HG02981 (cell line): ENCODE results near the gene UGT8.
A peak's percentile ranks its signal among the peaks of the same experiment; 100 is the strongest.
"Not testable (repeated sequence)": the region's sequence is repeated elsewhere in the genome, so short reads cannot be mapped to it uniquely, and the experiment has no call there.

Experiments used
- ATAC-seq: cut with Tn5 transposase; IDR thresholded peaks from one replicate; pipeline ENCODE4 v1.9.1; 2021; ENCODE audit warnings: mild to moderate bottlenecking, moderate library complexity; ENCODE audit not compliant: unreplicated experiment

The UGT8 gene, protein sequence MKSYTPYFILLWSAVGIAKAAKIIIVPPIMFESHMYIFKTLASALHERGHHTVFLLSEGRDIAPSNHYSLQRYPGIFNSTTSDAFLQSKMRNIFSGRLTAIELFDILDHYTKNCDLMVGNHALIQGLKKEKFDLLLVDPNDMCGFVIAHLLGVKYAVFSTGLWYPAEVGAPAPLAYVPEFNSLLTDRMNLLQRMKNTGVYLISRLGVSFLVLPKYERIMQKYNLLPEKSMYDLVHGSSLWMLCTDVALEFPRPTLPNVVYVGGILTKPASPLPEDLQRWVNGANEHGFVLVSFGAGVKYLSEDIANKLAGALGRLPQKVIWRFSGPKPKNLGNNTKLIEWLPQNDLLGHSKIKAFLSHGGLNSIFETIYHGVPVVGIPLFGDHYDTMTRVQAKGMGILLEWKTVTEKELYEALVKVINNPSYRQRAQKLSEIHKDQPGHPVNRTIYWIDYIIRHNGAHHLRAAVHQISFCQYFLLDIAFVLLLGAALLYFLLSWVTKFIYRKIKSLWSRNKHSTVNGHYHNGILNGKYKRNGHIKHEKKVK

DNA sequence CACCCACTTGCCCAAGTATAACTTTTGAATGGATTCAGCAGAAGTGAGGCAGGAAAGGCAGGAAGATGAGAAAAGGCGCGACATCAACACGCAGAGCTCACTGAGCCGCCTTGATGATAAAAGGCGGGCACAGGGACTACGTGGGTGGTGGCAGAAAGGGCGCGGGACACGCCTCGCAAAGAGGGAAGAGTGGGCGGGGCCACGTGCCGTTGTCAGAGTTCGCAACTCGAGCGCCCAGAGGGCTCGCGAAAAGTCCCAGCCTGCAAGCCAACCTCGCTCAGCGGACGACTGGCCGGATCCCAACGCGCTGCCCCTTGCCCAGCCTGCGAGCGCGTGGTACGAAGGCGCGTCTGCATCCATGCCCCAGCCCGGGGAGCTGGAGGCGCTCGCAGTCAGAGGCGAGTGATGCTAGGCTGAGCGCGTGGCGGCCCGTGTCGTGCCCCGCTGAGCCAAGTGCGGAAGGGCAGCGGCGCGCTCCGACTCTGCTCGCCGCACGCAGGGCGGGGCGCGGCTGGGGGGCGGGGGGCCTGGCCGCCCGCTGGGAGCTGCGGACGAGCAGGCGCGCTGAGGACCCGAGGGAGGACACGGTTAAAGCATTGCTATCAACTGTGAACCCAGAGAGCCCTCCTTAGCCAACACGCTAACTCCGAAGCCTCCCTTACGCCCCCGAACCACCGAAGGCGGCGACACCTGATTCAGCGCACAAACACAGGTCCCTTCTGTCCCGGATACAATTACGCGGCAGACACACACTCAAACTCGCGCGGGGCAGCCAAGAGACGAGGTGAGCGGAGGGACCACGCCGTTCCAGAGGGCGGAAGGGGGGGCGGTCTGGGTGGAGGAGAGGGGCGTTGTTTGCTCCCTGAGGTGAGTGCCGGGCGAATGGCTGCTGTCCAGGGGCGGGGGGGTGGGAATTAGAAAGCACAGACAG is at the start of gene UGT8:
UGT8 (plus strand) TSS at position 617 of the 931 bp plus-strand sequence. CDS start 24,074 bp downstream, outside the sequence.
- ATAC-seq: peak; percentile 43

DNA sequence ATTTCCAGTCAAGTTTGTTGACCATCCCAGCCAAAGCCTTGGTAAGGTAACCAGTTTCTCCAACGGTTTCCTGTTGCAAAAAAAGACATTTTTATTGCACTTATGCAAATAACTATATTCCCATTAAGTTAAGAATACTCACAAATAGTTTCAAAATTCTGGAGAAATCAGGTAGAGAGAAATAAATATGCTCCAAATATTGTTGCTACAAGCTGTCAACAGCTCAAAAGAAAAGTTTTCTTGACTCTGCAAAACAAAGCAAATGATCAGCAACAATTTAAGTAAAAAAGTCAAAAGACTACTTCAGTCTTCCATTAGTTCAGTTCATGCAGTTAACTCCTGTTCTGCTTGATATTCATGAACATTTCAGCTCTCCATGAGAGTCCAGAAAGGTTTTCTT is 49.0 kb upstream of the UGT8 start:
- no peak for ATAC-seq

DNA sequence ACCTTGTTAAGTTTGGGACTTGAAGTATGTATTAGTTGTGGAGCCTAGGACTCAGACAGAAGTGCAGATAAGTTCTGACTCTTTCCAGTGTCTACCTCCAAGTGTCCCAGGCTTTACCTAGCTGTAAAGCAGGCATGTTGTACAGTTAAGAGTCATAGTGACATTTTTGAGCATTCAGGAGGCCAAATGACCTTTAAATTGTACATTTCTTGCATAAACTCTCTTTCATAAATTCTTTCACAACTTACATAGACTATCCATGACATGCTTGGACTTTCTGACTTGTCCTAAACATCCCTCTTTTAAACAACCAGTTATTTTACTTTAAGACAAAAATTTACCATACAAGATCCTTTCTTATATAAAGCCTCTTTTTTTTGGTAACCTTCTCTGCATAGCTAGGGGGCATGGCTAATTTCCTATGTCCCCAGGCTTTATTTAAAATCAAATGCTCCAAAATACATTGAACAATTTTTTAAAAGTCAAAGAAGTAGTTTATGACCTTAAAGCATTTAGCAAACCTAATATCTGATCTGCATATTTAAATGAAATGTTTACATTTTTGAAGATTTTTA is 40.1 kb upstream of the UGT8 start:
- ATAC-seq: no peak

DNA sequence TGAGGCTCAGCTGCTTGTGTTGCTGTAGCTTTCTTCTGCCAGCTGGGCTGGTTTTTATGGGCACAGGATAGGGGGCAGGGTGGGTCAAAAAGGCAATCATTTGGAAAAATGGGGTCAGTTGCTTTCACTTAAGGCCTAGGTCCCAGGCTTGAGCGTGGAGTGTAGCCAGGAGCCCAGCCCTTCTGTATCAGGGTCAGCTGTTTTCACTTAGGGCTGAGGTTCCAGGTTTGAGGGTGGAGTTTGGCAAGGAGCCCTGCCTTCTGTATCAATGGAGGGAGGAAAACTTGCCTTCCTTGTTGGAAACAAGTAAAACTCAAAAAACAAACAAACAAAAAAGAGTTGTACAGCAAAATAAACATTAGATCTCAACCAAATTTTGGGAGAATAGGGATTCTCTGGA is 37.0 kb upstream of the UGT8 start:
- no peak for ATAC-seq

DNA sequence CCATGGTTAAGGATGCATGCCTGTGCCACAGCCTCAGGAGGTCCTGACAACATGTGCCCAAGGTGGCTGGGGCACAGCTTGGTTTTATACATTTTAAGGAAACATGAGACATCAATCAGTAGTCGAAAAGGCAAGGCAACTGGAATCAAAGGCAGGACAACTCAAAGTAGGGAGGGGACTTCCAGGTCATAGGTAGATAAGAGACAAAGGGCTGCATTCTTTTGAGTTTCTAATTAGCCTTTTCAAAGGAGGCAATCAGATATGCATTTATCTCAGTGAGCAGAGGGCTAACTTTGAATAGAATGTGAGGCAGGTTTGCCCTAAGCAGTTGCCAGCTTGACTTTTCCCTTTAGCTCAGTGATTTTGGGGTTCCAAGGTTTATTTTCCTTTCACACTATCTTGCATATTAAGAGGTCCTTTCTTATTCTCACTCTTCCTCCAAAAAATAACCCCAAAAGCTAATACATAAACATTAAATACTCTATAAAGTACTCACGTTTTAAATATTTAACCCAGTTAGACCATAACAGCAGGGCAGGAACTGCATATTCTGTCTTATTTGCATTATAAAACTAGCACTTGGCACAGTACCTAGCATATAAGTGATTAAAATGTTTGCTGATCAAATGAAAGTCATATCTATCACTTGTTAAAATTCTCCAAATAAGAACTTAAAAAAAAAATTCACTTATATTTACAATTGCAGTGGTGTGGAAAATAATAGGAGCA is 36.3 kb upstream of the UGT8 start:
- no peak for ATAC-seq

DNA sequence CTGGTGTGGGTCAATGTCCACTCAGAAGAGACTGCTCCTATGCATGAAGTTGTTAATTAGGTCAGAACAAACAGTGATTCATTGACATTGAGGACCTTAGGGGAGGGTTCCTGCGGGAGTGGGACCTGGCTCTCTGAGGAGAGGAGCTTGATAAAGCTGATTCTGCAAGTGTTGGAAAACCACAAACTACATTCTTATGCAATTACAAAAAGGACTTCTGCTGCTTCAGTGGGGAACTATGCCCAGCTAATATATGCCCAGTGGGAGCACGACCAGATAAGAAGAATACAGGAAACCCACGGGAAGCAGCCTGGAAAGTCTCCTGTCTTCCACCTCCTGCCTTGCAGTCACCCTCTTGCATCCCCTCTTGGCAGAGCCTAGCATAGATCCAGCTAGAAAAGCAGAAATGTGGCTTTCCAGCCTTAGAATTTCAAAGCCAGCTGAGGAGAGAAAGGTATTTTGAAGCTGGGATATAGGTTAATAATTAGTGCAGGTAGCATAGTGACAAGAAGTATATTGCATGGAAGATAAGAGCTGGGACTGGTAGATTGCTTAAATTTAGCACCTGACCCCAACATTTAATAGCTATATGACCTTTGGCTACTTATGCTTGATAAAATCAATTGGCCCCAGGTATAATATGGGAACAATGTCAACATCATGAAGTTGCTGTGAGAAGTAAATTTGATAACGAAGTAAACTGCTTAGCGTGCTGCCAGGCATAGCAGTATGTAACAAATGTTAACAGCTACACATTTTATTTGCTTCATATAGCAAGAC is 34.9 kb upstream of the UGT8 start:
- ATAC-seq: no peak

DNA sequence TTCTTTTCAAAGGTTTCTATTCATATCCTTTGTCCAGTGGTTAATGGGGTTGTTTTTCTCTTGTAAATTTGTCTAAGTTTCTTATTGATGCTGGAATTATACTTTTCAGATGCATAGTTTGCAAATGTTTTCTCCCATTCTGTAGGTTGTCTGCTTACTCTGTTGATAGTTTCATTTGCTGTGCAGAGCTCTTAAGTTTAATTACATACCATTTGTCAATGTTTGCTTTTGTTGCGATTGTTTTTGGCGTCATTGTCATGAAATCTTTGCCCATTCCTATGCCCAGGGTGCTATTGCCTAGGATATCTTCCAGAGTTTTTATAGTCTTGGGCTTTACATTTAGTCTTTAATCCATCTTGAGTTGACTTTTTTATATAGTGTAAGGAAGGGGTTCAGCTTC is 21.2 kb upstream of the UGT8 start:
- no peak for ATAC-seq

DNA sequence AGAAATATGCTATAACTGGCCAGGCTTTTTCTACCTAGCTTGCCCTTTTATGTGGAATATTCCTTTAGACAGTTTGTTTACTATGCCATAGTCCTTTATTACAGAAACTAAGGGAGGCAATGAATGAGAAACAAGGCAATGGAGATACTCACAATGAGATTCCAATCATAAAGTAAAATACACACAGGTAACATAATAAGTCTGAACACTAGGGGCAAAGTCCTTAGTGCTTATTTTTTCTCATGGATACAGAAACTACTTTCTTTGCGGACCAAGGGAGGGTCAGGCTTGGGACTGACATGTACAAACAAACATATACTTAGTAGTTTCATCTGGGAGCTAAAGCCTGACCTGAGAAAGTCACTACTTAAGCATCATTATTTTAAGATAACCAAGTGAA is 16.0 kb upstream of the UGT8 start:
- ATAC-seq: no peak

DNA sequence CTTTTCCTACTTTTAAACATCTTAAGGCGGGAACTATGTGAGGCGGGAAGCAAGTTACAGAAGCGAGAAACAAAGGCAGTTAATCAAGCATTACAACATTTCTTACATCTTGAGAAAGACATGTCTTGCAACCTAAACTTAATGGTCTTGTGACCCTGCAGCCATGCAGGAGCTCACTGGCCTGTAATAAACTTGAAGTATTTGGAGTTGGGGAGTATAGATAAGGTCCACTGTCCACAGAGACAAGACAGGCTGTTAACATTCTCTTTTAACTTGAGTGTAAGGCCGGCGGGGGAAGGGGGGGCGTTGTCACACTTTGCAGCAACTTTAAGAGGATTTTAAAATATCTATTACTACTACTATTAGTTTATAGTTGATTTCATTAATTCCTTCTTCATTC is 10.3 kb upstream of the UGT8 start:
- ATAC-seq: no peak

DNA sequence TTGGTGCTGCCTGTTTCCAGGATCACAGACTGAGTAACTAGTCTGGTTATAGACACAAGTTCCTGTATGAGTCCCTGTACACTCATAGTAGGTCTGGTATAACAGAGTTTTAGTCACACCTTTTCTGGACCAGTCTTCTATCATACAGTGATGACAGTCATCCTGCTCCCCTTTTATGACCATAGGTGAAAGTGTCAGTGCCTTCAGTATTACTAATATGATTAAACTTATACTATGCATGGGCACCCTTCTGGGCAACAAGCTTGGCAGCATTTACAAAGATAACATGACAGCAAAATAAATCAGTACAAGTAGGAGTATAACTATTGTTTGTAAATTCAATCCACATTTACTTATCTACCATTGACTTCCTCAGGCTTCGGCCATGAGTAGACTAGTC is 8.2 kb upstream of the UGT8 start:
- not testable (repeated sequence) for ATAC-seq

DNA sequence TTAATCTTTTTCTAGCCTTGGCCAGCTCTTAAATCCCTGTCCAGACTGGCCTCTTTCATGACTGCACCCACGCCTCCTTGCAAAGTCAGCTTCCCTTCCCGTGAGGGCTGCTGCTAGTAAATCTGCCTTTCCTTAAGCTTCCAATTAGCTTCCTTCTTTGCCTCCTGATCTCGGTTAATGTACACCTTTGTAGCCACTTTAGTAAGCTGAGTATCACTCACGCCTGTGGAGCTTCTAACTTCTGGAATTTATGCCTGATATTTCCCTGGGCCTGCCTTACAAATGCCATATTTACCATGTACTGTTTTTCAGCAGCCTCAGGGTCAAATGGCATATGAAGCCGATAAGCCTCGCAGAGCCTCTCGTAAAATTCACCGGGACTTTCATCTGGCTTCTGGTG is 5.1 kb upstream of the UGT8 start:
- ATAC-seq: no peak

DNA sequence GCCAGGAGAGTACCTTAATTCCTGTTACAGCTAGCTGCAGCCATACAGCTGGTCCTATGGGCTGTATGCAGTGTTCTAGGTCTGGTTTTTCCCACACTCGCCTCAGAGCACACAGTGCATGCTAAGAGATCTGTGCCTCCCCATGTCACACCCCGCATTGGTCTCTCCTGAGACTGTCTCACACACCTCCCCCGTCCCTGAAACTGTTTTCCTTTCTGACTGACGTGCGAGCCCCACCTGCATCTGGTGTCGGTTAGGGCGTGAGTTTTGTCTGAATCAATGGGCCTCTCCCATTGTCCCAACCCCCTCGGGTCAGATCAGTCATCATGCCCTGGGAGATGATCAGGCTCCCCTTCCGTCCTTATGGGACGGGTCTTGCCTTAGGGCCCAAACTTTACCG is 3.4 kb upstream of the UGT8 start:
- no peak for ATAC-seq

DNA sequence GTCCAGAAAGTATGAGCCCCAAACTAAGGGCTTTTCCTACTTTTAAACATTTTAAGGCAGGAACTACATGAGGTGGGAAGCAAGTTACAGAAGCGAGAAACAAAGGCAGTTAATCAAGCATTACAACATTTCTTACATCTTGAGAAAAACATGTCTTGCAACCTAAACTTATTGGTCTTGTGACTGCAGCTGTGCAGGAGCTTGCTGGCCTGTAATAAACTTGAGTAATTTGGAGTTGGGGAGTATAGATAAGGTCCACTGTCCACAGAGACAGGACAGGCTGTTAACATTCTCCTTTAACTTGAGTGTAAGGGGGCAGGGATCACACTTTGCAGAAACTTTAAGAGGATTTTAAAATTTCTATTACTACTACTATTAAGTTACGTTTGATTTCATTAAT is 2.7 kb upstream of the UGT8 start:
- no peak for ATAC-seq

DNA sequence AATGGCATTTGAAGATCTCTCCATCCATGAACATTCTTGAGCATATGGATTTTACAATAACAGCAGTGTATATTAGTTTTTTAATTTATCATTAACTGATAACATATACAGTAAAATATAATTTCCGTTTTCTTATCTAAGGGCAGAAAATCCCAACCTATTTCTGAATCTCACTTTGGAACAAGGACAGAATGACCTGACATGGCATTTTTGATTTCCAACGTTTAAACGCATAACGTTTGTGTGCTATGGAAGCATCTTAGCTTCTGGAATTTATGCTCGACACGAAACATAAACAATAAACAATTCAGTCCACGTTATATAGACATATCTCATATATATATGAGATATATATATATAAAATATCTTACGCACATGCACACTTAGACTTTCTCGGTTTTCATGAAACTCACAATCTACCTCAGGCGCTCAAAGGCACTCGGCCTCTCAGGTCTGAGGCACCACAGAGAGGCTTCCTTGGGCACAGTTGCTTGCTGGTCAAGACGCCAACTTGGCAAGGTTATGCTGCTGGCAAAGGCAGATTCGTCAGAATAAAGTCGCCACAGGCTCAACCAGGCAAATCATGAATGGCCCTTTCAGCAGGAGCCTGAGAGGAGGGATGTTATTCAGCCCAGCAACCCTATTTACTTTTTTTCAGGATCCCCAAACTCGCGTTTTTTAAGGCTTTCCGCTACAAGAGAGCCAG is 1.0 kb upstream of the UGT8 start:
- ATAC-seq: no peak

DNA sequence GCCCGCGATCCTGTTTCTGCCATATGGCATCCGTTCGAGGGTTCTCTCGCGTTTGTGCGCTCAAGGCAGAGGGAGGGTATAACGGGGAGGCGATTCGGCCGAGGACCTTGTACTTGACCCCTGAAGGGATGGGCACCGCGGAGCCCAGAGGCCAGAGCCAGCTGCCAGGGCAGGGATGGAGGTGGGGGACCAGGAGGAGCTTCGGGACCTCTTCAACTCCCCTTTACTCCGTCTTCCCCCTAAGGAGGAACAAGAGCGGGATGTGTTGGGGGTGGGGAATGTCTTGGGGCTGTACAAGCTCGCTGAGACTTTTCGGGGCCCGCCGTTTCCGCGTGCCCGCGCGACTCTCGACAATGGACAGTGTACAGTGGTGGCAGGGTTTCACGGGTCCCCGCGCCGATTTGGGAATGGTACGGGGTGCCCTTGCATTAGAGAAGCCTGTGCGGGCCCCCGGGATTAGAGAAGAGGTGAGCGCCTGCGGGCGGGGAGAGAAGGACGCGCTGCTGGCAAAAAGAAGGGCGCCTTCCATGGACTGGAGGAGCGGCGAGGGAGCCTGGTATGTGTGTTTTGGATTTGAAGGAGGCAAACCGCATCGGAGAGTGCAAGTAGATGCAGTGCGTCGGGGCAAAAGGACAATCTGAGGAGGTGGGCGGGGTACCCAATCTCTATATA is 760 bp downstream of the UGT8 start:
- no peak for ATAC-seq

DNA sequence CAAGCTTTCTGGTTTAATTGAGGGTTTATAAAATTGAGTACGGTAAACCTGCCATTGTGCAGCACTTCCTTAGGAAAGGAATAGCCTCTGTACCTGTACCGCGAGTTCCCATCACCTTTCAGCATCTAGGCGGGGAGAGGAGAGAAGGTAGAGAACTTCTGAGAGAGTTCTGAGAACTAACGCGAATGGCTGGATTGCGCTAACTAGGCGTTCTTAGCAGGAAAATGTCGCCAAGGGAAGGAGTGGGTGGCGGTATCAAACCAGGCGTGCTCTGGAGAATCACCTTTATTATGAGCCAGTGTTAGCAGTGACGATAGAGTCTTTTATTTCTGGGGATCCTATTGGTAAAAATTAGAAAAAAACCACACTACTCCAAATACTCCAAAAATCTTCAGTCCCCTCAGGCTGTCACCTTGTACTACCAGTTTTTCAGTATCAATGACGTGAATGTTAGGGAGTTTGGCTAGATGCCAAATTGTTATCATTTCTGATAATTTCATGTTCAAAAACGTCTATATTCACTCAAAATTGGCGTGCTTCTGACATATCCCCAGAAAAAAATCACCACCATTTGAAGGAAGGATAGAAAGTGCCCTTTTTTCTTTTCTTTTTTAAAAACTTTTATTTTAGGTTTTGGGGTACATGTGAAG is 1.4 kb downstream of the UGT8 start:
- ATAC-seq: no peak

DNA sequence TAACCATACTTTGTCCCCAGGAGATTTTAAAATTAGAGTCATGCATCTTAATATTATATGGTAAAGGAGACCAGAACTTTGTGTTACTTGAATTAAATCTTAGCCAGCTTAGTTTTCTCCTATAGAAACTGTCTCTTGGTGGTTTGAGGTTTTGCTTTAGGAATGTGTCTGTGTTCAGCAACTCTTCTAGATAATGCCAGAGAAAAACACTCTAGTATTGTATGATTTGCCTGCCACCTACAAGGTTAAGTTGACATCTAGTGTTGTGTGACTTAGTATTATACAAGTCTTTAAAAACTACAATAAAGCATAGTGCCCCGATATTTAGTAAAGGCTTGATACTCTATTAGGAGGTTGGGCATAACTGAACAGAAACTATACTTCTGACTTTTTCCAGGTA is 2.1 kb downstream of the UGT8 start:
- ATAC-seq: no peak
